Measurements from ENCODE around the gene PTK6. TPM values are rescaled to one million over a fixed set of nuclear protein-coding genes. Genes with fewer than 3 reads are reported as not detected.

PTK6 gene
- total and polyA plus RNA-seq, 2 donors (not counting 1 experiment from before 2014, with no cell fraction given), result 0.86 to 2.3 TPM

DNA sequence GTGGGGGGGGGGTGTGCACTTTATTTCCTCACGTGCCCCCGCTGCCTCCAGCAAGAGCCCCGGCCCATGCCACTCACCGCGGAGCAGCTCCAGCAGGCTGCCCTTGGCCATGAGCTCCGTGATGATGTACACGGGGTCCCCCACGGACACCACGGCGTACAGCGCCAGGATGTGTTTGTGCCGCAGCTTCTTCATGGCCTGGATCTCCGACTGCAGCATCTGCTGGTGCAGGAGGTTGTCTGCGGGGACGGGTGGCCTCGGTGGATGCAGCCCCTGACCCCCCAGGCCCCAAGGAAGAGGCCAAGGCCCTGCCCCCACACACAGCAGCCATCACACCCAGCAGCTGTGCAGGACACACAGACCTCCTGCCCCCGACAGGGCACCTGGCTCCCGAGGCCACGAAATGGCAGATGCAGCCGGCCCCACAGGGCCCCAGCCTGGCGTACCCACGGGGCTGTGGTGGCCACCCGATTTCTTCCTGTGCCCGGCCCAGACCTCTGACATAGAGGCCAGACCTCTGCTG lies 4.7 kb downstream of the PTK6 start:
- DNase-seq, result peak; percentile 9
- Mint-ChIP-seq H3K9me3 (ENCODE audit: insufficient read depth) (no peaks in the 10 kb centered on the region), H3K27me3 (no peaks in the 10 kb centered on the region), H3K27ac (no peak overlapping the region), H3K4me1 (peaks cover 13% of the 10 kb centered on the region), H3K4me3 (no peak overlapping the region)
- Histone ChIP-seq H3K4me2 (replicated peaks; ENCODE audit: low read depth, low read length, poor library complexity, severe bottlenecking) (no peak overlapping the region), H3K27me3 (replicated peaks in 1 of 4; ENCODE audit: control extremely low read depth in 1 of 4, control insufficient read depth in 3 of 4, insufficient read depth in 4 of 4, low read length in 3 of 4) (peaks cover 0 to 6% (median 0%) of the 10 kb centered on the region in 4 experiments), H3K9me3 (ENCODE audit: control extremely low read depth in 1 of 3, control insufficient read depth in 2 of 3, insufficient read depth in 1 of 3, low read length in 2 of 3) (peaks cover 0 to 3% (median 0%) of the 10 kb centered on the region in 3 donors), H4K20me1 (ENCODE audit: control insufficient read depth, insufficient read depth, low read length, poor library complexity, severe bottlenecking) (no peaks in the 10 kb centered on the region), H3K27ac (ENCODE audit: low read length in 2 of 2) (no peak overlapping the region), H3K9ac (ENCODE audit: low read length) (no peak overlapping the region), H3K4me3 (ENCODE audit: control extremely low read depth in 1 of 5, extremely low read depth in 1 of 5, insufficient read depth in 1 of 5, low read depth in 2 of 5, low read length in 4 of 5) (no peak overlapping the region), H3K36me3 (replicated peaks in 1 of 2; ENCODE audit: control extremely low read depth in 1 of 2, control insufficient read depth in 1 of 2, extremely low read depth in 1 of 2, insufficient read depth in 2 of 2, low read length in 1 of 2) (no peaks in the 10 kb centered on the region), H2AFZ (ENCODE audit: insufficient read depth, low read depth, low read length, poor library complexity, severe bottlenecking) (no peak overlapping the region), H3K4me1 (ENCODE audit: control insufficient read depth in 2 of 2, insufficient read depth in 2 of 2, low read length in 2 of 2) (peaks cover 10 to 13% of the 10 kb centered on the region in 2 donors), H3K79me2 (ENCODE audit: control insufficient read depth, insufficient read depth, low read length) (no peaks in the 10 kb centered on the region)
- POLR2A ChIA-PET, result interaction anchor here (0.6 kb wide), 1 partner anchor 207 kb away, joined by 3 read pairs; the partner anchor contains the start of gene SLC2A4RG
- TF ChIP-seq, protein P1, sequence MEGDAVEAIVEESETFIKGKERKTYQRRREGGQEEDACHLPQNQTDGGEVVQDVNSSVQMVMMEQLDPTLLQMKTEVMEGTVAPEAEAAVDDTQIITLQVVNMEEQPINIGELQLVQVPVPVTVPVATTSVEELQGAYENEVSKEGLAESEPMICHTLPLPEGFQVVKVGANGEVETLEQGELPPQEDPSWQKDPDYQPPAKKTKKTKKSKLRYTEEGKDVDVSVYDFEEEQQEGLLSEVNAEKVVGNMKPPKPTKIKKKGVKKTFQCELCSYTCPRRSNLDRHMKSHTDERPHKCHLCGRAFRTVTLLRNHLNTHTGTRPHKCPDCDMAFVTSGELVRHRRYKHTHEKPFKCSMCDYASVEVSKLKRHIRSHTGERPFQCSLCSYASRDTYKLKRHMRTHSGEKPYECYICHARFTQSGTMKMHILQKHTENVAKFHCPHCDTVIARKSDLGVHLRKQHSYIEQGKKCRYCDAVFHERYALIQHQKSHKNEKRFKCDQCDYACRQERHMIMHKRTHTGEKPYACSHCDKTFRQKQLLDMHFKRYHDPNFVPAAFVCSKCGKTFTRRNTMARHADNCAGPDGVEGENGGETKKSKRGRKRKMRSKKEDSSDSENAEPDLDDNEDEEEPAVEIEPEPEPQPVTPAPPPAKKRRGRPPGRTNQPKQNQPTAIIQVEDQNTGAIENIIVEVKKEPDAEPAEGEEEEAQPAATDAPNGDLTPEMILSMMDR (IDR thresholded peaks at IDR 0.05), result no peak
- no peak for TF ChIP-seq EZH2 (IDR thresholded peaks at IDR 0.05; ENCODE audit: borderline replicate concordance, insufficient read depth, low read depth, low read length, poor library complexity, severe bottlenecking)
- WGBS (ENCODE audit: insufficient coverage), result 76% methylated on average over 24 of the region's 24 CpGs
- intact Hi-C loops (cut with micrococcal nuclease), result no loop called here
- CTCF ChIA-PET, result interaction anchor here (1.1 kb wide), 1 partner anchor 441 kb away, joined by 3 read pairs; no protein-coding TSS in a partner anchor
- ATAC-seq (ENCODE audit: low read depth), result no peak

DNA sequence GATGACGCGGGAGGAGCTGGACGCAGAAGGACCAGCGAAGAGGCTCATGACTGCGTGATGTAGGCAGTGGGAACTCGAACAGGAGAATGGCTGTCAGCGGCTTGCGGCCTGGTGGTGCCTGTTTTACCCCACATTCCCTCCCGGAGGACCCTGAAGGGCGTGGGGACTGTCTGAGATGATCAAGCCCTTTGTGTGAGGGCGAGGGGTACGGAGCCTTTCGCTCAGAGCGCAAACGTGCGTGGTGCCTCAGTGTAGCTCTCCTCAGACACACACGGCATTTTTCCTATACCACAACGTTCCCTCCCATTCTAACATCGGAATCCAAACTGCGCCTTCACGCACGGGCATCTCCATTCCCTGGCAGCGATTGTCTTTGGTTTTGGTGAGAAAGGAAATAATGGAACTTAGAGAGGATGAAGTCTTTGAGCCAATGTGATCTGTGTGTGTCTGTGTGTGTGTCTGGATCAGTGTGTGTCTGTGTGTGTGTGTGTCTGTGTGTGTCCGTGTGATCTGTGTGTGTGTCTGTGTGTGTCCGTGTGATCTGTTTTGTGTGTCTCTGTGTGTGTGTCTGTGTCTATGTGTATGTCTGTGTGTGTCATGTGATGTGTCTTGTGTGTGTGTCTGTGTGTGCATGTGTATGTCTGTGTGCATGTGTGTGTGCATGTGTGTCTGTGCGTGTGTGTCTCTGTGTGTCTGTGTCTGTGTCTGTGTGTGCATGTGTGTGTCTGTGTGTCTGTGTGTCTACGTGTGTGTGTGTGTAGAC lies 5.3 kb downstream of the PTK6 start:
- H2AFZ ChIP-seq (ENCODE audit: insufficient read depth, low read depth, low read length, poor library complexity, severe bottlenecking), result no peak overlapping the region
- H3K4me1 Mint-ChIP-seq, result peaks cover 13% of the 10 kb centered on the region
- H3K79me2 ChIP-seq (ENCODE audit: control insufficient read depth, insufficient read depth, low read length), result no peaks in the 10 kb centered on the region
- CTCF ChIA-PET, result interaction anchor here (1.1 kb wide), 1 partner anchor 442 kb away, joined by 3 read pairs; no protein-coding TSS in a partner anchor
- H3K27me3 Mint-ChIP-seq, result no peaks in the 10 kb centered on the region
- no peak overlapping the region for H3K27ac ChIP-seq (ENCODE audit: low read length in 2 of 2)
- intact Hi-C loops (cut with micrococcal nuclease), result no loop called here
- WGBS (ENCODE audit: insufficient coverage), result 92% methylated on average over 23 of the region's 27 CpGs
- no peak overlapping the region for H3K4me3 Mint-ChIP-seq
- no peak overlapping the region for H3K27ac Mint-ChIP-seq
- DNase-seq (peak; percentile 17), ATAC-seq (ENCODE audit: low read depth) (no peak)
- POLR2A ChIA-PET, result interaction anchor here (0.6 to 1.1 kb wide), 4 partner anchors 10 to 327 kb away, joined by 3 to 7 read pairs (median 6); partner anchors contain the start of gene SLC2A4RG
- H3K27me3 ChIP-seq (replicated peaks in 1 of 4; ENCODE audit: control extremely low read depth in 1 of 4, control insufficient read depth in 3 of 4, insufficient read depth in 4 of 4, low read length in 3 of 4), result peaks cover 0 to 6% (median 0%) of the 10 kb centered on the region in 4 experiments
- no peaks in the 10 kb centered on the region for H3K36me3 ChIP-seq (replicated peaks in 1 of 2; ENCODE audit: control extremely low read depth in 1 of 2, control insufficient read depth in 1 of 2, extremely low read depth in 1 of 2, insufficient read depth in 2 of 2, low read length in 1 of 2)
- H3K4me1 ChIP-seq (ENCODE audit: control insufficient read depth in 2 of 2, insufficient read depth in 2 of 2, low read length in 2 of 2), result peaks cover 3 to 7% of the 10 kb centered on the region in 2 donors
- H3K9me3 ChIP-seq (ENCODE audit: control extremely low read depth in 1 of 3, control insufficient read depth in 2 of 3, insufficient read depth in 1 of 3, low read length in 2 of 3), result peaks cover 0 to 3% (median 0%) of the 10 kb centered on the region in 3 donors
- TF ChIP-seq, protein P1 (IDR thresholded peaks at IDR 0.05), result no peak
- no peak for TF ChIP-seq EZH2 (IDR thresholded peaks at IDR 0.05; ENCODE audit: borderline replicate concordance, insufficient read depth, low read depth, low read length, poor library complexity, severe bottlenecking)
- no peak overlapping the region for H3K4me2 ChIP-seq (replicated peaks; ENCODE audit: low read depth, low read length, poor library complexity, severe bottlenecking)
- H3K4me3 ChIP-seq (ENCODE audit: control extremely low read depth in 1 of 5, extremely low read depth in 1 of 5, insufficient read depth in 1 of 5, low read depth in 2 of 5, low read length in 4 of 5), result no peak overlapping the region
- no peak overlapping the region for H3K9ac ChIP-seq (ENCODE audit: low read length)
- no peaks in the 10 kb centered on the region for H4K20me1 ChIP-seq (ENCODE audit: control insufficient read depth, insufficient read depth, low read length, poor library complexity, severe bottlenecking)
- H3K9me3 Mint-ChIP-seq (ENCODE audit: insufficient read depth), result no peaks in the 10 kb centered on the region
